Bronchial epithelial cell (primary cell): ENCODE results near the gene RNF152. TPM values are rescaled to one million over a fixed set of nuclear protein-coding genes. Genes with fewer than 3 reads are reported as not detected.

Experiments used
- DNase-seq: peaks from one replicate; pipeline ENCODE4 v3.0.0-alpha.2; 2010; ENCODE audit warnings: low read depth
- FAIRE-seq: peaks from 2 replicates; lab custom pipeline; 2011; peaks lifted over from hg19 to GRCh38; lab: Jason Lieb, UNC
- H3K27me3 ChIP-seq: 2 replicates; pipeline ENCODE4 v1.5.1; 2011; ENCODE audit warnings: low read length; ENCODE audit not compliant: control insufficient read depth, insufficient read depth
- H3K36me3 ChIP-seq: 2 replicates; pipeline ENCODE4 v1.5.1; 2011; ENCODE audit warnings: low read length; ENCODE audit not compliant: control insufficient read depth, insufficient read depth
- H3K4me3 ChIP-seq: 2 replicates; pipeline ENCODE4 v1.5.1; 2011; ENCODE audit warnings: mild to moderate bottlenecking, low read depth, low read length, control low read depth
- CTCF ChIP-seq: IDR thresholded peaks from 2 replicates; pipeline ENCODE4 v1.5.1; 2011; ENCODE audit warnings: mild to moderate bottlenecking, moderate library complexity, low read length, control low read depth, inconsistent platforms; ENCODE audit not compliant: insufficient read depth, severe bottlenecking
- total RNA-seq: library from RNA; depleted of rRNA; stranded (reverse); fragments of >200 nt; gene quantifications from 2 replicates; pipeline ENCODE4 v1.2.1, GENCODE V29; 2014

The RNF152 gene
- total RNA-seq, 1 donor from 2014 or later, result 31.9 TPM

DNA sequence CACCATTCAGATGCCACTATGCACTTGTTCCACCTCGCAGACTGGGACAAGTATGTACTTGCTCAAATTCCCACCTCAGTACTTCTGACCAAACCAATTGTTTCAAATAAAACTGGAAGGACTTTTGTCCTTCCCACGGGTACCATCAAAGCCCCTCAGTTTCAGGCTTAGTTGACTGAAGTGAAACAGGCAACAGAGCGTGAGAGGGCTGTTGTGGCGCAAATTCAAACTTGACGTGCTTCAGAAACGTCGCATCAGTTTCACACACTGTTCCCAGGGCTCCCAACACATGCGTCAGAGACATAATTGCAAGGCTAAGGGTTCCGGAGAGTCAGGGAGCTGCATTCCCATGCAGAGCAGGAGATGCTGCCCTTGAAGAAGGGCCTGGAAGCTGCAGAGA lies 33.7 kb downstream of the RNF152 start:
- no peak overlapping the region for H3K4me3 ChIP-seq
- DNase-seq (no peak), FAIRE-seq (no peak)
- TF ChIP-seq CTCF, result no peak
- H3K36me3 ChIP-seq, result peaks cover 2% of the 10 kb centered on the region
- no peaks in the 10 kb centered on the region for H3K27me3 ChIP-seq

DNA sequence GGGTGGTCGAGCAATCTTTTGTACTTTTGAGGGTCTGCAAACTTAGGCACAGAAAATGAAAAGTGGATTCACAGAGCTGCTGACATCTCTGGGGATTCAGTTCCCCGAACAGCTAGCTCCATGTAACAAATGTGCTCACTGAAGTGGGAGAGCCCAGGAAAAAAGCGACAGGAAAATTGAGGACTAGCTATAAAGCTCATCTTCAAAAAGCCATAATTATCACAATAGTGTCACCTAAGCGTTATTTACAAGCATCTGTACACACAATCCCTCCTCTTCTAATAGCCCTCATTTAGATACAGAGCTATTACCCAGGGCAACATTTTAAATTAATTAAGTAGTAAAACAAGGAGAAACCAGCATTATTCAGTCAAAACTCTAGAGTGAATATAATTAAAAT lies 36.1 kb downstream of the RNF152 start:
- peaks cover 2% of the 10 kb centered on the region for H3K36me3 ChIP-seq
- no peak overlapping the region for H3K4me3 ChIP-seq
- FAIRE-seq, result no peak
- no peak for TF ChIP-seq CTCF
- DNase-seq, result no peak
- H3K27me3 ChIP-seq, result no peaks in the 10 kb centered on the region

GRCh38 chr18:61855449-61856378 lies 37.1 kb downstream of the RNF152 start:
- no peak for DNase-seq
- H3K27me3 ChIP-seq, result no peaks in the 10 kb centered on the region
- no peak for FAIRE-seq
- TF ChIP-seq CTCF, result no peak
- no peak overlapping the region for H3K4me3 ChIP-seq
- peaks cover 2% of the 10 kb centered on the region for H3K36me3 ChIP-seq

DNA sequence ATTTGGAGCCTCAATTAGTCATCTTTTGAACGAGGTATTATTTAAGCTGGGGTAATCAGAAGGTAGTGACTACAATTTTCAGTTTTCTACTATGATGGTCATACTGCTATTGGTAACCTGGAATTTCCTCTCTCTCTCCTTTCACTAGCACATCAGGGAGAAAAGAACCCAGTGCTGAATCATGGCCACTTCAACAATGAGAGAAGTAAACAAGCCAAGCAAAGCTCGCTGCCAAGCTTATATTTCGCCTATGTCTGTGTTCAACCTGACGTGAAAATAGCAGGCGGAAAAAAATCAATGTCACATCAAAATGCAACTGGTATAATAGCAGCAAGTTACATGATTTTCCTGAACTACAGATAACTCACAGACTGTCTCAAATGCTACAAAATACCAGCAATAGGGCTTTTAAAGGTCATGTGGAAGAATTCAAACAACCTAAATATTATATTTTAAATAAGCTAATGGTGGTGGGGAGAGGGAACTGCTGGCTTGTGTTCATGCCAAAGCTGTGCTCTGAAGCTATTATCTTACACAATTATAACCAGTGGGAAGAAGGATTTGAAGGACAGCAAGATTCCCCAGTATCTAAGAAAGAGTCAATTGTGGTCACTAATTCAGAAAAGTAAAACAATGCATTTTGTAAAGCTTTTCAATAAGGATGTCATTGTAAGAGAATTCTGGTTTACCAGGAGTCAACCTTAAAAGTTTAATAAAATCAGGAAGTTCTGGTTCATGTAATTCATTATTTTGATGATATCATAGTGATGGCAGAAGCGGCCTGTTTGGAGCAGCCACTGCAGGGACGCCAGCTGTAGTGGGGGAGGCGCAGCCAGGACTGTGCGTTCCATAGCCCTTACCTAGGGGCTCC lies 38.0 kb downstream of the RNF152 start:
- peak; percentile 82 for DNase-seq

DNA sequence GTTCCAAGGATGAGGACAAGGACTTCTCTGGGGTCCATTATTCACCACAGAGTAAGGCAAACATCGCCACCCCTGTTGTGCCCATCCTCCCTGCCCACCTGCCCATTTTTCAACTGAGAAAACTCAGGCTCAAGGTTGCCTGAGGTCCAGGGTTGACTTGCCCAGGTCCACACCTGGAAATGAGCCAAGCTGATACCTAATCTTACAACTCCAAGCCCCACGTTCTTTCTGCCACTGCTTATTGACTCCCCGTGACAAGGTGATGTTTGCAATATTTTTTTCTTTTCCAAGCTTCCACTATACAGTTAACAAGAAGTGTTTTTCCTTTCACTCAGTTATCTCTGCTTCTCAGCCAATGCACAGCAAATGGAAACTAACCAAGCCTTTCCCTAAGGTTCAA lies 39.0 kb downstream of the RNF152 start:
- Histone ChIP-seq H3K36me3 (no peaks in the 10 kb centered on the region), H3K27me3 (no peaks in the 10 kb centered on the region), H3K4me3 (no peak overlapping the region)
- FAIRE-seq, result no peak
- DNase-seq, result no peak
- TF ChIP-seq CTCF, result no peak

More for the DNA sequence above, 38.0 kb downstream of the RNF152 start:
- no peak for FAIRE-seq
- H3K27me3 ChIP-seq, result no peaks in the 10 kb centered on the region
- no peak for TF ChIP-seq CTCF
- H3K36me3 ChIP-seq, result peaks cover 2% of the 10 kb centered on the region
- no peak overlapping the region for H3K4me3 ChIP-seq
